H1 (cell line): Measurements from ENCODE around the gene ZKSCAN8. TPM values are rescaled to one million over a fixed set of nuclear protein-coding genes. Genes with fewer than 3 reads are reported as not detected.

Experiments used
- CTCF ChIA-PET: fragments of 300-600 bp; sonication (Branson Sonifier 250); formaldehyde crosslinking; loops from one replicate; lab custom pipeline; 2021; ENCODE audit not compliant: partially characterized antibody; lab: Charles Lee
- POLR2A ChIA-PET: fragments of 300-600 bp; sonication (Branson Sonifier 250); formaldehyde crosslinking; loops from one replicate; lab custom pipeline; 2021; ENCODE audit warnings: inconsistent platforms; ENCODE audit not compliant: partially characterized antibody; lab: Charles Lee
- DNase-seq, 2 experiments: peaks; one replicate each; pipeline versions ENCODE4 v3.0.0 to v3.0.0-alpha.2; 2010 to 2022; ENCODE audit warnings: low spot score in 2 of 2, low read depth in 1 of 2, mixed read lengths in 1 of 2
- FAIRE-seq: peaks from 2 replicates; lab custom pipeline; 2011; peaks lifted over from hg19 to GRCh38; lab: Jason Lieb, UNC
- H2AFZ ChIP-seq: 2 replicates; pipeline ENCODE4 v1.8.1; 2012; ENCODE audit warnings: low read length, inconsistent platforms
- H2AK5ac ChIP-seq: 2 replicates; pipeline ENCODE4 v1.6.1; 2013; ENCODE audit warnings: low read depth, low read length
- H2BK120ac ChIP-seq: replicated peaks from 2 replicates; pipeline ENCODE3; 2013; ENCODE audit warnings: low read depth, low read length, inconsistent platforms
- H2BK12ac ChIP-seq: 2 replicates; pipeline ENCODE4 v1.6.1; 2013; ENCODE audit warnings: low read depth, low read length
- H2BK15ac ChIP-seq: 2 replicates; pipeline ENCODE4 v1.6.1; 2013; ENCODE audit warnings: low read length
- H2BK20ac ChIP-seq: 2 replicates; pipeline ENCODE4 v1.6.1; 2013; ENCODE audit warnings: low read length
- H2BK5ac ChIP-seq: 2 replicates; pipeline ENCODE4 v1.6.1; 2013; ENCODE audit warnings: low read depth, low read length
- H3K14ac ChIP-seq: 2 replicates; pipeline ENCODE4 v1.6.1; 2013; ENCODE audit warnings: inconsistent platforms; ENCODE audit not compliant: insufficient read length
- H3K18ac ChIP-seq: 2 replicates; pipeline ENCODE4 v1.6.1; 2013; ENCODE audit warnings: low read length; ENCODE audit errors: extremely low read depth
- H3K23ac ChIP-seq: 2 replicates; pipeline ENCODE4 v1.6.1; 2013; ENCODE audit warnings: inconsistent platforms; ENCODE audit not compliant: insufficient read length
- H3K23me2 ChIP-seq: 2 replicates; pipeline ENCODE4 v1.6.1; 2013; ENCODE audit warnings: low read depth, low read length
- H3K27ac ChIP-seq: 2 replicates; pipeline ENCODE4 v1.6.1; 2011; ENCODE audit warnings: low read depth, low read length, inconsistent platforms
- H3K27me3 ChIP-seq, 4 experiments: replicated peaks in 1 of 4; 1 replicate in 1 of 4; 2 replicates in 3 of 4; pipeline versions ENCODE4 v1.6.1 to v1.8.1; 2011 to 2013; ENCODE audit warnings: low read length in 3 of 4, mild to moderate bottlenecking in 3 of 4, inconsistent platforms in 2 of 4, mixed read lengths in 2 of 4, moderate library complexity in 1 of 4; ENCODE audit not compliant: control insufficient read depth in 3 of 4, insufficient read depth in 3 of 4; ENCODE audit errors: extremely low read depth in 1 of 4
- H3K36me3 ChIP-seq, 4 experiments: 2 replicates each; pipeline versions ENCODE4 v1.6.1 to v1.8.1; 2011 to 2013; ENCODE audit warnings: mild to moderate bottlenecking in 4 of 4, low read length in 3 of 4, moderate library complexity in 2 of 4, control low read depth in 1 of 4, inconsistent platforms in 1 of 4; ENCODE audit not compliant: insufficient read depth in 4 of 4, control insufficient read depth in 2 of 4
- H3K4ac ChIP-seq: replicated peaks from 2 replicates; pipeline ENCODE3; 2013; ENCODE audit warnings: low read length, low read depth, mixed read lengths, inconsistent platforms; ENCODE audit not compliant: insufficient read length
- H3K4me1 ChIP-seq, 4 experiments: replicated peaks in 1 of 4; 1 replicate in 1 of 4; 2 replicates in 3 of 4; pipeline versions ENCODE4 v1.6.1 to v1.8.1; 2011 to 2013; ENCODE audit warnings: low read length in 3 of 4, inconsistent platforms in 2 of 4, mixed read lengths in 1 of 4; ENCODE audit not compliant: insufficient read depth in 4 of 4, control insufficient read depth in 3 of 4
- H3K4me2 ChIP-seq, 2 experiments: 2 replicates each; pipeline versions ENCODE4 v1.6.1 to v1.8.1; 2011 to 2013; ENCODE audit warnings: low read depth in 2 of 2, low read length in 2 of 2, control low read depth in 1 of 2, inconsistent platforms in 1 of 2, mild to moderate bottlenecking in 1 of 2; ENCODE audit not compliant: insufficient read depth in 1 of 2
- H3K4me3 ChIP-seq, 4 experiments: fragments of 200-600, 300-600 bp in 1 of 4; sonication (generic), shearing (Covaris generic), sonication (Bioruptor Twin) in 1 of 4; 2 replicates each; pipeline versions ENCODE4 v1.5.1 to v1.8.1; 2011 to 2016; ENCODE audit warnings: low read length in 4 of 4, low read depth in 3 of 4, control low read depth in 2 of 4, inconsistent platforms in 2 of 4, mild to moderate bottlenecking in 2 of 4, mixed read lengths in 1 of 4, moderate library complexity in 1 of 4; ENCODE audit not compliant: insufficient read depth in 2 of 4; ENCODE audit errors: extremely low read depth in 1 of 4
- H3K56ac ChIP-seq: replicated peaks from 2 replicates; pipeline ENCODE3; 2013; ENCODE audit warnings: low read depth, mild to moderate bottlenecking, mixed read lengths, low read length, inconsistent platforms; ENCODE audit not compliant: insufficient read length
- H3K79me1 ChIP-seq: 2 replicates; pipeline ENCODE4 v1.6.1; 2013; ENCODE audit warnings: low read depth, low read length, control low read depth
- H3K79me2 ChIP-seq, 2 experiments: 2 replicates each; pipeline versions ENCODE4 v1.6.1 to v1.8.1; 2012 to 2013; ENCODE audit warnings: low read length in 2 of 2, mild to moderate bottlenecking in 2 of 2, inconsistent platforms in 1 of 2; ENCODE audit not compliant: insufficient read depth in 2 of 2, control insufficient read depth in 1 of 2
- H3K9ac ChIP-seq, 4 experiments: replicated peaks in 1 of 4; 1 replicate in 1 of 4; 2 replicates in 3 of 4; pipeline versions ENCODE4 v1.6.1 to v1.8.1; 2011 to 2013; ENCODE audit warnings: low read depth in 3 of 4, low read length in 3 of 4, control low read depth in 2 of 4, mild to moderate bottlenecking in 2 of 4, moderate library complexity in 2 of 4, inconsistent platforms in 1 of 4; ENCODE audit errors: extremely low read depth in 1 of 4
- H3K9me3 ChIP-seq, 2 experiments: 2 replicates each; pipeline versions ENCODE4 v1.6.1 to v1.8.1; 2012 to 2013; ENCODE audit warnings: mild to moderate bottlenecking in 2 of 2, moderate library complexity in 2 of 2, control low read depth in 1 of 2, inconsistent platforms in 1 of 2, low read depth in 1 of 2, low read length in 1 of 2, mixed read lengths in 1 of 2; ENCODE audit not compliant: insufficient read depth in 2 of 2
- H4K20me1 ChIP-seq, 2 experiments: replicated peaks in 1 of 2; 2 replicates each; pipeline versions ENCODE3 to v1.8.1; 2011 to 2013; ENCODE audit warnings: inconsistent platforms in 2 of 2, low read length in 2 of 2, mild to moderate bottlenecking in 1 of 2; ENCODE audit not compliant: insufficient read depth in 2 of 2, control insufficient read depth in 1 of 2
- H4K5ac ChIP-seq: 2 replicates; pipeline ENCODE4 v1.6.1; 2013; ENCODE audit warnings: low read length, low read depth, mixed read lengths, inconsistent platforms; ENCODE audit not compliant: insufficient read length
- H4K8ac ChIP-seq: 2 replicates; pipeline ENCODE4 v1.8.0; 2013; ENCODE audit warnings: mild to moderate bottlenecking, moderate library complexity, low read length, inconsistent platforms; ENCODE audit not compliant: insufficient read depth; ENCODE audit errors: extremely low read depth
- H4K91ac ChIP-seq: replicated peaks from 2 replicates; pipeline ENCODE3; 2013; ENCODE audit warnings: low read length, mixed read lengths, inconsistent platforms; ENCODE audit not compliant: insufficient read length
- CHD1 ChIP-seq: IDR thresholded peaks from 2 replicates; pipeline ENCODE4 v1.6.1; 2012; ENCODE audit warnings: low read depth, low read length, improper control_type of control experiment
- EGR1 ChIP-seq: IDR thresholded peaks from 2 replicates; pipeline ENCODE4 v1.6.1; 2011; ENCODE audit warnings: low read depth, low read length, borderline replicate concordance
- NRF1 ChIP-seq: IDR thresholded peaks from 2 replicates; pipeline ENCODE4 v1.6.1; 2011; ENCODE audit warnings: mild to moderate bottlenecking, low read depth, low read length, improper control_type of control experiment
- RNF2 ChIP-seq: fragments of 200-900, 300-1000 bp; sonication (generic); IDR thresholded peaks from 2 replicates; pipeline ENCODE4 v1.7.1; 2016; ENCODE audit warnings: borderline replicate concordance, low read depth, mild to moderate bottlenecking, antibody characterized with exemption, low read length; ENCODE audit not compliant: poor library complexity, severe bottlenecking; ENCODE audit errors: missing control alignments
- RXRA ChIP-seq: IDR thresholded peaks from 2 replicates; pipeline ENCODE4 v1.6.1; 2011; ENCODE audit warnings: low read depth, mild to moderate bottlenecking, low read length, moderate library complexity; ENCODE audit not compliant: insufficient read depth
- SIN3A ChIP-seq, 2 experiments: IDR thresholded peaks in 1 of 2; conservative IDR thresholded peaks in 1 of 2; 2 replicates each; pipeline ENCODE4 v1.6.1; 2011 to 2012; ENCODE audit warnings: low read length in 2 of 2, improper control_type of control experiment in 1 of 2, low read depth in 1 of 2, mild to moderate bottlenecking in 1 of 2
- SP2 ChIP-seq: IDR thresholded peaks from 2 replicates; pipeline ENCODE4 v1.6.1; 2012; ENCODE audit warnings: mild to moderate bottlenecking, low read length, inconsistent platforms
- TAF1 ChIP-seq: IDR thresholded peaks from 2 replicates; pipeline ENCODE4 v1.6.1; 2011; ENCODE audit warnings: mild to moderate bottlenecking, low read depth, low read length
- WGBS, 2 experiments: shearing (Covaris generic) in 1 of 2; methylation state at CpG; one replicate each; pipeline versions ENCODE4 v1.1.6 to v1.1.7; 2013 to 2015; ENCODE audit warnings: low lambda C conversion rate in 2 of 2, mixed read lengths in 2 of 2, inconsistent platforms in 1 of 2, low coverage in 1 of 2, missing lambda C conversion rate in 1 of 2; ENCODE audit not compliant: insufficient replicate concordance in 2 of 2, insufficient coverage in 1 of 2, insufficient read length in 1 of 2; ENCODE audit errors: extremely low coverage in 1 of 2, missing lambda C conversion rate in 1 of 2; 5-methylcytosine and 5-hydroxymethylcytosine counted together
- polyA plus RNA-seq, 7 experiments: library from polyadenylated mRNA; depleted of rRNA in 3 of 7; stranded (reverse) in 5 of 7; unstranded in 2 of 7; fragments of >200 nt in 5 of 7; fragments of 200-250 nt in 2 of 7; gene quantifications; 1 replicate in 5 of 7; 2 replicates in 1 of 7; 4 replicates in 1 of 7; pipeline versions ENCODE4 v1.2.1 to v1.2.3, GENCODE V29; 2011 to 2013; ENCODE audit warnings: missing spikeins in 2 of 7, mixed read lengths in 2 of 7
- total RNA-seq: library from RNA; stranded (reverse); fragmentation: NEBNext Ultra II Directional; extraction: Animal tissue kit (Norgen Biotek cat#: 25700); gene quantifications from 2 replicates; pipeline ENCODE4 v1.2.1, GENCODE V29; 2021

Gene ZKSCAN8
- total and polyA plus RNA-seq, 2 of the 8 experiments (the other 6 are each of a cell fraction or from before 2014, with no cell fraction given): 10.7 to 24.1 TPM

- WGBS, 2 experiments: 24% methylated on average over 4 of the region's 4 CpGs; no CpG with 5 or more reads in 1 of the 2 experiments
- POLR2A ChIA-PET: interaction anchor here (1.1 to 2.0 kb wide), 9 partner anchors 11 to 193 kb away, joined by 3 to 35 read pairs (median 6); partner anchors contain the start of genes ZSCAN16, ZSCAN26 and ZSCAN31
- no peaks in the 10 kb centered on the region for H3K9me3 ChIP-seq
- TF ChIP-seq RNF2: no peak
- no peak for TF ChIP-seq SP2
- no peak for TF ChIP-seq SIN3A (conservative IDR thresholded peaks at IDR 0.05 in 1 of 2, IDR thresholded peaks at IDR 0.05 in 1 of 2; ENCODE audit: low read depth in 1 of 2, low read length in 2 of 2)
- no peak for TF ChIP-seq RXRA
- TF ChIP-seq EGR1: no peak
- TF ChIP-seq NRF1: no peak
- TF ChIP-seq CHD1: no peak
- TF ChIP-seq TAF1: no peak
- TF ChIP-seq, all 59 proteins: peak for 0
- H4K5ac ChIP-seq: no peak overlapping the region
- H3K9ac ChIP-seq: peak overlapping the region in 3 of 4 experiments; percentile 83 to 90 (median 86); a peak in 3 of 7 replicates
- no peak overlapping the region for H3K14ac ChIP-seq
- peaks cover 4 to 19% (median 6%) of the 10 kb centered on the region in 4 experiments for H3K36me3 ChIP-seq
- H3K4me2 ChIP-seq: peak overlapping the region; percentile 48 to 75
- H4K8ac ChIP-seq: no peak overlapping the region
- DNase-seq: no peak
- peaks cover 0 to 40% of the 10 kb centered on the region in 2 experiments; a peak in 3 of 4 replicates for H3K79me2 ChIP-seq
- peaks cover 0 to 4% of the 10 kb centered on the region in 2 experiments for H4K20me1 ChIP-seq
- no peak overlapping the region for H4K91ac ChIP-seq
- no peak overlapping the region for H3K56ac ChIP-seq
- H3K18ac ChIP-seq: no peak overlapping the region
- H2AFZ ChIP-seq: no peak overlapping the region
- no peak overlapping the region for H3K27ac ChIP-seq
- no peak overlapping the region for H2AK5ac ChIP-seq
- CTCF ChIA-PET: interaction anchor here (1.1 to 2.1 kb wide), 4 partner anchors 9 to 20 kb away, joined by 3 to 6 read pairs (median 4); no protein-coding TSS in a partner anchor
- H3K4me3 ChIP-seq: peak overlapping the region; percentile 55 to 97 (median 80)
- H2BK15ac ChIP-seq: no peak overlapping the region
- H3K79me1 ChIP-seq: no peaks in the 10 kb centered on the region
- H3K4ac ChIP-seq: no peak overlapping the region
- peaks cover 4% of the 10 kb centered on the region for H3K23me2 ChIP-seq
- H2BK120ac ChIP-seq: no peak overlapping the region
- no peak overlapping the region for H2BK20ac ChIP-seq
- H2BK5ac ChIP-seq: no peak overlapping the region
- peaks cover 0 to 3% (median 1%) of the 10 kb centered on the region in 4 experiments; a peak in 1 of 7 replicates for H3K27me3 ChIP-seq
- FAIRE-seq: no peak
- no peak overlapping the region for H2BK12ac ChIP-seq
- no peak overlapping the region for H3K23ac ChIP-seq
- H3K4me1 ChIP-seq: peaks cover 0 to 8% (median 2%) of the 10 kb centered on the region in 4 experiments; a peak in 3 of 7 replicates
These were observed 763 bp downstream of the ZKSCAN8 start for GRCh38 chr6:28142446-28142845.
